Measurements from ENCODE around the gene NOC3L. TPM values are rescaled to one million over a fixed set of nuclear protein-coding genes. Genes with fewer than 3 reads are reported as not detected.

Gene NOC3L
- total RNA-seq, 1 experiment from 2014 or later: 39.9 TPM

- Histone ChIP-seq H3K4me3 (ENCODE audit: low read depth, low read length) (no peak overlapping the region), H3K27me3 (replicated peaks; ENCODE audit: control insufficient read depth, insufficient read depth, low read length) (no peaks in the 10 kb centered on the region), H3K36me3 (ENCODE audit: control insufficient read depth, insufficient read depth, low read length) (no peaks in the 10 kb centered on the region), H3K4me1 (peaks cover 29% of the 10 kb centered on the region), H3K9me3 (no peaks in the 10 kb centered on the region)
- H3K36me3 Mint-ChIP-seq (ENCODE audit: insufficient read depth, unreplicated experiment): peaks cover 19% of the 10 kb centered on the region
- H3K27me3 Mint-ChIP-seq (ENCODE audit: insufficient read depth, unreplicated experiment): no peaks in the 10 kb centered on the region
- no TSS peak for BruUV-seq (replicated peaks)
- no peak overlapping the region for H3K4me3 Mint-ChIP-seq (ENCODE audit: unreplicated experiment)
- no peak overlapping the region for H3K27ac Mint-ChIP-seq (ENCODE audit: unreplicated experiment)
- no peaks in the 10 kb centered on the region for H3K9me3 Mint-ChIP-seq (ENCODE audit: unreplicated experiment)
- no peak for TF ChIP-seq CTCF (IDR thresholded peaks at IDR 0.05; ENCODE audit: insufficient read depth in 1 of 2, low read depth in 1 of 2, low read length in 1 of 2, severe bottlenecking in 1 of 2, unreplicated experiment in 1 of 2)
- H3K4me1 Mint-ChIP-seq (ENCODE audit: low read depth, unreplicated experiment): no peaks in the 10 kb centered on the region
- intact Hi-C loops (cut with micrococcal nuclease; ENCODE audit: unreplicated experiment): loop anchor here (1.0 kb wide), 2 partner anchors 36 to 309 kb away; no protein-coding TSS in a partner anchor
- DNase-seq: peak; percentile 51 to 62
- ChIA-PET CTCF (interaction anchor here (1.9 to 2.0 kb wide), 2 partner anchors 128 to 400 kb away, joined by 9 to 10 read pairs; no protein-coding TSS in a partner anchor), POLR2A (no interaction called here)
Observed at GRCh38 chr10:94315975-94316464, 46.7 kb downstream of the NOC3L start.

- ChIA-PET CTCF (interaction anchor here (0.5 to 2.0 kb wide), 8 partner anchors 10 to 399 kb away, joined by 3 to 10 read pairs (median 4); no protein-coding TSS in a partner anchor), POLR2A (no interaction called here)
- Mint-ChIP-seq H3K27ac (ENCODE audit: unreplicated experiment) (peak overlapping the region; percentile 55), H3K36me3 (ENCODE audit: insufficient read depth, unreplicated experiment) (peaks cover 23% of the 10 kb centered on the region), H3K9me3 (ENCODE audit: unreplicated experiment) (no peaks in the 10 kb centered on the region), H3K27me3 (ENCODE audit: insufficient read depth, unreplicated experiment) (no peaks in the 10 kb centered on the region), H3K4me1 (ENCODE audit: low read depth, unreplicated experiment) (peaks cover 5% of the 10 kb centered on the region), H3K4me3 (ENCODE audit: unreplicated experiment) (no peak overlapping the region)
- TF ChIP-seq CTCF (IDR thresholded peaks at IDR 0.05; ENCODE audit: insufficient read depth in 1 of 2, low read depth in 1 of 2, low read length in 1 of 2, severe bottlenecking in 1 of 2, unreplicated experiment in 1 of 2): peak in 1 of 2 experiments; percentile 0
- DNase-seq: peak; percentile 49
- no TSS peak for BruUV-seq (replicated peaks)
- Histone ChIP-seq H3K4me1 (peaks cover 38% of the 10 kb centered on the region), H3K9me3 (no peaks in the 10 kb centered on the region), H3K27me3 (replicated peaks; ENCODE audit: control insufficient read depth, insufficient read depth, low read length) (no peaks in the 10 kb centered on the region), H3K4me3 (ENCODE audit: low read depth, low read length) (no peak overlapping the region), H3K36me3 (ENCODE audit: control insufficient read depth, insufficient read depth, low read length) (no peaks in the 10 kb centered on the region)
- intact Hi-C loops (cut with micrococcal nuclease; ENCODE audit: unreplicated experiment): no loop called here
Observed at GRCh38 chr10:94315024-94315451, 47.7 kb downstream of the NOC3L start.

GRCh38 chr10:94310369-94310768 lies 52.4 kb downstream of the NOC3L start:
- no peaks in the 10 kb centered on the region for H3K9me3 ChIP-seq
- Mint-ChIP-seq H3K9me3 (ENCODE audit: unreplicated experiment) (no peaks in the 10 kb centered on the region), H3K4me3 (ENCODE audit: unreplicated experiment) (no peak overlapping the region), H3K27me3 (ENCODE audit: insufficient read depth, unreplicated experiment) (no peaks in the 10 kb centered on the region), H3K4me1 (ENCODE audit: low read depth, unreplicated experiment) (peaks cover 7% of the 10 kb centered on the region), H3K27ac (ENCODE audit: unreplicated experiment) (no peak overlapping the region), H3K36me3 (ENCODE audit: insufficient read depth, unreplicated experiment) (peaks cover 17% of the 10 kb centered on the region)
- no peak overlapping the region for H3K4me3 ChIP-seq (ENCODE audit: low read depth, low read length)
- DNase-seq: peak; percentile 29 to 50
- POLR2A ChIA-PET: no interaction called here
- intact Hi-C loops (cut with micrococcal nuclease; ENCODE audit: unreplicated experiment): no loop called here
- H3K27me3 ChIP-seq (replicated peaks; ENCODE audit: control insufficient read depth, insufficient read depth, low read length): no peaks in the 10 kb centered on the region
- TF ChIP-seq CTCF (IDR thresholded peaks at IDR 0.05; ENCODE audit: insufficient read depth in 1 of 2, low read depth in 1 of 2, low read length in 1 of 2, severe bottlenecking in 1 of 2, unreplicated experiment in 1 of 2): no peak
- no TSS peak for BruUV-seq (replicated peaks)
- CTCF ChIA-PET: no interaction called here
- peaks cover 24% of the 10 kb centered on the region for H3K4me1 ChIP-seq
- no peaks in the 10 kb centered on the region for H3K36me3 ChIP-seq (ENCODE audit: control insufficient read depth, insufficient read depth, low read length)
